ENCODE data around the gene GSTM5.
"Not testable (repeated sequence)": the region's sequence is repeated elsewhere in the genome, so short reads cannot be mapped to it uniquely, and the experiment has no call there.

Gene GSTM5

GRCh38 chr1:109740615-109741373, 28.7 kb downstream of the GSTM5 start, which contains the start of gene GSTM3:
Gene GSTM3, minus strand, starts transcription at chr1:109741038. Its CDS starts 751 bp downstream, at chr1:109740287.
- H3K27ac ChIP-seq (replicated peaks; ENCODE audit: low read length) = peak within 1 kb of the TSS; percentile 50
- DNase-seq (ENCODE audit: low spot score) = no peak
- WGBS, 2 donors (ENCODE audit: extremely low coverage in 2 of 2, insufficient read length in 2 of 2, insufficient replicate concordance in 1 of 2) = no CpG with 5 or more reads among the region's 10 CpGs

GRCh38 chr1:109748311-109748710, 36.3 kb downstream of the GSTM5 start:
- H3K4ac ChIP-seq (ENCODE audit: low read length); H3K36me3 ChIP-seq (replicated peaks in 1 of 2; ENCODE audit: control insufficient read depth in 2 of 2, insufficient read depth in 2 of 2, low read length in 2 of 2); H3K23ac ChIP-seq (ENCODE audit: low read depth, low read length, poor library complexity); H3K79me1 ChIP-seq (ENCODE audit: low read depth, low read length); H3K4me1 ChIP-seq (ENCODE audit: control insufficient read depth in 2 of 2, insufficient read depth in 1 of 2, low read depth in 1 of 2, low read length in 2 of 2); H2BK12ac ChIP-seq (ENCODE audit: low read length); H2BK15ac ChIP-seq (ENCODE audit: low read length); H3K27ac ChIP-seq (replicated peaks; ENCODE audit: low read length); H3K4me3 ChIP-seq (ENCODE audit: low read length in 2 of 2); H2AK5ac ChIP-seq (ENCODE audit: low read depth, low read length); H3K14ac ChIP-seq (ENCODE audit: low read length); H3K9me3 ChIP-seq (replicated peaks in 1 of 2; ENCODE audit: control insufficient read depth in 2 of 2, insufficient read depth in 1 of 2, low read depth in 1 of 2, low read length in 2 of 2); H2BK5ac ChIP-seq (ENCODE audit: low read length); H4K91ac ChIP-seq (ENCODE audit: low read depth, low read length, poor library complexity); DNase-seq (ENCODE audit: low spot score); H3K4me2 ChIP-seq (ENCODE audit: insufficient read depth, low read length, poor library complexity, severe bottlenecking); H4K8ac ChIP-seq (ENCODE audit: low read depth, low read length); H2BK120ac ChIP-seq (ENCODE audit: low read depth, low read length); H3K18ac ChIP-seq (ENCODE audit: low read length); H2AFZ ChIP-seq (ENCODE audit: low read length); H3K9ac ChIP-seq (ENCODE audit: low read depth, low read length, poor library complexity): not testable (repeated sequence)
- peaks cover 0 to 44% (median 0%) of the 10 kb centered on the region in 3 experiments for H3K27me3 ChIP-seq (ENCODE audit: control insufficient read depth in 3 of 3, insufficient read depth in 3 of 3, low read depth in 1 of 3, low read length in 3 of 3)
- no CpG with 5 or more reads among the region's 10 CpGs for WGBS, 2 donors (ENCODE audit: extremely low coverage in 2 of 2, insufficient read length in 2 of 2, insufficient replicate concordance in 1 of 2)

More at GRCh38 chr1:109740615-109741373, 28.7 kb downstream of the GSTM5 start, which contains the start of gene GSTM3:
- Histone ChIP-seq H3K36me3 (replicated peaks in 1 of 2; ENCODE audit: control insufficient read depth in 2 of 2, insufficient read depth in 2 of 2, low read length in 2 of 2) (peaks cover 11 to 23% of the 10 kb centered on the region in 2 donors), H3K79me1 (ENCODE audit: low read depth, low read length) (no peaks in the 10 kb centered on the region), H3K9me3 (replicated peaks in 1 of 2; ENCODE audit: control insufficient read depth in 2 of 2, insufficient read depth in 1 of 2, low read depth in 1 of 2, low read length in 2 of 2) (peaks cover 0 to 3% of the 10 kb centered on the region in 2 donors), H2AFZ (ENCODE audit: low read length) (peak within 1 kb of the TSS; percentile 90), H3K23ac (ENCODE audit: low read depth, low read length, poor library complexity) (peak within 1 kb of the TSS; percentile 75), H2BK15ac (ENCODE audit: low read length) (no peak within 1 kb of the TSS), H2BK12ac (ENCODE audit: low read length) (peak within 1 kb of the TSS; percentile 76), H3K27me3 (ENCODE audit: control insufficient read depth in 3 of 3, insufficient read depth in 3 of 3, low read depth in 1 of 3, low read length in 3 of 3) (peaks cover 0 to 16% (median 4%) of the 10 kb centered on the region in 3 experiments), H3K9ac (ENCODE audit: low read depth, low read length, poor library complexity) (peak within 1 kb of the TSS; percentile 87), H3K14ac (ENCODE audit: low read length) (no peak within 1 kb of the TSS), H4K91ac (ENCODE audit: low read depth, low read length, poor library complexity) (no peak within 1 kb of the TSS), H3K4me2 (ENCODE audit: insufficient read depth, low read length, poor library complexity, severe bottlenecking) (peak within 1 kb of the TSS; percentile 82), H3K4ac (ENCODE audit: low read length) (no peak within 1 kb of the TSS), H2BK5ac (ENCODE audit: low read length) (no peak within 1 kb of the TSS), H2AK5ac (ENCODE audit: low read depth, low read length) (no peak within 1 kb of the TSS), H4K8ac (ENCODE audit: low read depth, low read length) (no peak within 1 kb of the TSS), H2BK120ac (ENCODE audit: low read depth, low read length) (no peak within 1 kb of the TSS), H3K4me1 (ENCODE audit: control insufficient read depth in 2 of 2, insufficient read depth in 1 of 2, low read depth in 1 of 2, low read length in 2 of 2) (peaks cover 4 to 8% of the 10 kb centered on the region in 2 donors), H3K18ac (ENCODE audit: low read length) (peak within 1 kb of the TSS; percentile 96), H3K4me3 (ENCODE audit: low read length in 2 of 2) (peak within 1 kb of the TSS; percentile 76 to 78)

- Histone ChIP-seq H3K18ac (ENCODE audit: low read length) (no peak overlapping the region), H3K9ac (ENCODE audit: low read depth, low read length, poor library complexity) (no peak overlapping the region), H3K4ac (ENCODE audit: low read length) (no peak overlapping the region), H3K27ac (replicated peaks; ENCODE audit: low read length) (no peak overlapping the region), H3K36me3 (replicated peaks in 1 of 2; ENCODE audit: control insufficient read depth in 2 of 2, insufficient read depth in 2 of 2, low read length in 2 of 2) (no peaks in the 10 kb centered on the region), H3K27me3 (ENCODE audit: control insufficient read depth in 3 of 3, insufficient read depth in 3 of 3, low read depth in 1 of 3, low read length in 3 of 3) (peaks cover 0 to 52% (median 2%) of the 10 kb centered on the region in 3 experiments), H3K4me1 (ENCODE audit: control insufficient read depth in 2 of 2, insufficient read depth in 1 of 2, low read depth in 1 of 2, low read length in 2 of 2) (peaks cover 0 to 2% of the 10 kb centered on the region in 2 donors), H3K4me3 (ENCODE audit: low read length in 2 of 2) (no peak overlapping the region), H2BK5ac (ENCODE audit: low read length) (no peak overlapping the region), H2AK5ac (ENCODE audit: low read depth, low read length) (no peak overlapping the region), H2BK15ac (ENCODE audit: low read length) (no peak overlapping the region), H3K4me2 (ENCODE audit: insufficient read depth, low read length, poor library complexity, severe bottlenecking) (no peak overlapping the region), H3K23ac (ENCODE audit: low read depth, low read length, poor library complexity) (no peak overlapping the region), H2AFZ (ENCODE audit: low read length) (no peak overlapping the region), H3K9me3 (replicated peaks in 1 of 2; ENCODE audit: control insufficient read depth in 2 of 2, insufficient read depth in 1 of 2, low read depth in 1 of 2, low read length in 2 of 2) (peaks cover 4% of the 10 kb centered on the region in 2 donors), H2BK12ac (ENCODE audit: low read length) (no peak overlapping the region), H4K91ac (ENCODE audit: low read depth, low read length, poor library complexity) (no peak overlapping the region), H4K8ac (ENCODE audit: low read depth, low read length) (no peak overlapping the region), H3K79me1 (ENCODE audit: low read depth, low read length) (no peaks in the 10 kb centered on the region), H2BK120ac (ENCODE audit: low read depth, low read length) (no peak overlapping the region), H3K14ac (ENCODE audit: low read length) (no peak overlapping the region)
- DNase-seq (ENCODE audit: low spot score) = no peak
Observed at GRCh38 chr1:109749221-109749620, 37.2 kb downstream of the GSTM5 start.

GRCh38 chr1:109750241-109750882, 38.3 kb downstream of the GSTM5 start:
- no peak overlapping the region for H2BK120ac ChIP-seq (ENCODE audit: low read depth, low read length)
- H2AK5ac ChIP-seq (ENCODE audit: low read depth, low read length) = no peak overlapping the region
- H3K4me2 ChIP-seq (ENCODE audit: insufficient read depth, low read length, poor library complexity, severe bottlenecking) = no peak overlapping the region
- H2BK15ac ChIP-seq (ENCODE audit: low read length) = no peak overlapping the region
- peaks cover 0 to 2% of the 10 kb centered on the region in 2 donors for H3K4me1 ChIP-seq (ENCODE audit: control insufficient read depth in 2 of 2, insufficient read depth in 1 of 2, low read depth in 1 of 2, low read length in 2 of 2)
- H2AFZ ChIP-seq (ENCODE audit: low read length) = no peak overlapping the region
- no peak overlapping the region for H4K8ac ChIP-seq (ENCODE audit: low read depth, low read length)
- no peaks in the 10 kb centered on the region for H3K79me1 ChIP-seq (ENCODE audit: low read depth, low read length)
- H4K91ac ChIP-seq (ENCODE audit: low read depth, low read length, poor library complexity) = no peak overlapping the region
- no peak overlapping the region for H3K27ac ChIP-seq (replicated peaks; ENCODE audit: low read length)
- H3K9me3 ChIP-seq (replicated peaks in 1 of 2; ENCODE audit: control insufficient read depth in 2 of 2, insufficient read depth in 1 of 2, low read depth in 1 of 2, low read length in 2 of 2) = peaks cover 4% of the 10 kb centered on the region in 2 donors
- no peak overlapping the region for H2BK5ac ChIP-seq (ENCODE audit: low read length)
- H3K36me3 ChIP-seq (replicated peaks in 1 of 2; ENCODE audit: control insufficient read depth in 2 of 2, insufficient read depth in 2 of 2, low read length in 2 of 2) = no peaks in the 10 kb centered on the region
- H3K9ac ChIP-seq (ENCODE audit: low read depth, low read length, poor library complexity) = no peak overlapping the region
- DNase-seq (ENCODE audit: low spot score) = no peak
- WGBS, 2 donors (ENCODE audit: extremely low coverage in 2 of 2, insufficient read length in 2 of 2, insufficient replicate concordance in 1 of 2) = no CpG with 5 or more reads among the region's 11 CpGs
- H3K23ac ChIP-seq (ENCODE audit: low read depth, low read length, poor library complexity) = no peak overlapping the region
- no peak overlapping the region for H2BK12ac ChIP-seq (ENCODE audit: low read length)
- H3K4me3 ChIP-seq (ENCODE audit: low read length in 2 of 2) = no peak overlapping the region
- H3K27me3 ChIP-seq (ENCODE audit: control insufficient read depth in 3 of 3, insufficient read depth in 3 of 3, low read depth in 1 of 3, low read length in 3 of 3) = peaks cover 0 to 60% (median 2%) of the 10 kb centered on the region in 3 experiments
- H3K18ac ChIP-seq (ENCODE audit: low read length) = no peak overlapping the region
- H3K14ac ChIP-seq (ENCODE audit: low read length) = peak overlapping the region; percentile 10
- no peak overlapping the region for H3K4ac ChIP-seq (ENCODE audit: low read length)

Data from neuronal stem cell (in vitro differentiated cells).